Keratinocyte (primary cell): Measurements from ENCODE around the gene SPINK14.

ENCODE experiments used
- EZH2 ChIP-seq: IDR thresholded peaks from one replicate; pipeline ENCODE4 v1.6.1; 2012; ENCODE audit warnings: inconsistent platforms, mild to moderate bottlenecking, low read length, moderate library complexity
- TF ChIP-seq, protein P1 (sequence below), 3 experiments: IDR thresholded peaks in 1 of 3; conservative IDR thresholded peaks in 1 of 3; optimal IDR thresholded peaks in 1 of 3; 2 replicates in 2 of 3; 3 replicates in 1 of 3; pipeline versions ENCODE3 to v1.5.1; 2011; ENCODE audit warnings: low read length in 3 of 3, mild to moderate bottlenecking in 3 of 3, moderate library complexity in 2 of 3, control low read depth in 1 of 3, inconsistent platforms in 1 of 3; ENCODE audit not compliant: insufficient read depth in 2 of 3; ENCODE audit errors: extremely low read depth in 1 of 3

- TF ChIP-seq, protein P1, sequence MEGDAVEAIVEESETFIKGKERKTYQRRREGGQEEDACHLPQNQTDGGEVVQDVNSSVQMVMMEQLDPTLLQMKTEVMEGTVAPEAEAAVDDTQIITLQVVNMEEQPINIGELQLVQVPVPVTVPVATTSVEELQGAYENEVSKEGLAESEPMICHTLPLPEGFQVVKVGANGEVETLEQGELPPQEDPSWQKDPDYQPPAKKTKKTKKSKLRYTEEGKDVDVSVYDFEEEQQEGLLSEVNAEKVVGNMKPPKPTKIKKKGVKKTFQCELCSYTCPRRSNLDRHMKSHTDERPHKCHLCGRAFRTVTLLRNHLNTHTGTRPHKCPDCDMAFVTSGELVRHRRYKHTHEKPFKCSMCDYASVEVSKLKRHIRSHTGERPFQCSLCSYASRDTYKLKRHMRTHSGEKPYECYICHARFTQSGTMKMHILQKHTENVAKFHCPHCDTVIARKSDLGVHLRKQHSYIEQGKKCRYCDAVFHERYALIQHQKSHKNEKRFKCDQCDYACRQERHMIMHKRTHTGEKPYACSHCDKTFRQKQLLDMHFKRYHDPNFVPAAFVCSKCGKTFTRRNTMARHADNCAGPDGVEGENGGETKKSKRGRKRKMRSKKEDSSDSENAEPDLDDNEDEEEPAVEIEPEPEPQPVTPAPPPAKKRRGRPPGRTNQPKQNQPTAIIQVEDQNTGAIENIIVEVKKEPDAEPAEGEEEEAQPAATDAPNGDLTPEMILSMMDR (optimal IDR thresholded peaks at IDR 0.05 in 1 of 3, IDR thresholded peaks at IDR 0.05 in 1 of 3, conservative IDR thresholded peaks at IDR 0.05 in 1 of 3; ENCODE audit: extremely low read depth in 1 of 3, insufficient read depth in 2 of 3, low read length in 3 of 3), result no peak
- no peak for TF ChIP-seq EZH2
These were observed 6.3 kb upstream of the SPINK14 start for GRCh38 chr5:148162038-148162437.
